ENCODE results near the gene CDC5L. TPM values are rescaled to one million over a fixed set of nuclear protein-coding genes. Genes with fewer than 3 reads are reported as not detected.
"Not testable (repeated sequence)": the region's sequence is repeated elsewhere in the genome, so short reads cannot be mapped to it uniquely, and the experiment has no call there.

CDC5L gene
- total RNA-seq, 1 donor from 2014 or later = 27.7 TPM

DNA sequence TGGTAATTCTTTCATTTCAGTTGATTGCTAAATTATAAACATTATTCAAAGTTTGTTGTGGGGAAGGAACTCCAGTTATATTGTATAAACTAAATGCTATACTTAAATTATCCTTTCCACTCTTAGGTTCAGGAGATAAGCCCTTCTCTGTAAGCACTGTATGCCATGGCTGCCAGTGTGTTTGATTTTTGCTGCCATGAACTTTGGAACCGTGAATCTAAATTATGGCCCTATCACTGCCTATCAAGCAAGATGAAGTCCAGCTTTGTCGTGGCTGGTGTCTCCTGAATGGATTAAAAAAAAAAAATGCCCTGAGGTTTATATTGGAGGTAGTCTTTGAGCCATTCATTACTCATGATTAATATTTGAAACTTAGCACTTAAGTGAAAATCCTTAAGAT is 44.7 kb downstream of the CDC5L start:
- Mint-ChIP-seq H3K27ac (no peak overlapping the region), H3K4me1 (ENCODE audit: low read depth) (peaks cover 2% of the 10 kb centered on the region), H3K4me3 (ENCODE audit: low read depth) (no peak overlapping the region), H3K36me3 (ENCODE audit: low read depth) (peaks cover 57% of the 10 kb centered on the region), H3K9me3 (no peaks in the 10 kb centered on the region), H3K27me3 (ENCODE audit: low read depth) (no peaks in the 10 kb centered on the region)
- intact Hi-C loops (cut with micrococcal nuclease) = no loop called here
- DNase-seq (ENCODE audit: low spot score) = no peak

- DNase-seq (ENCODE audit: low spot score) = no peak
- Mint-ChIP-seq H3K4me1 (ENCODE audit: low read depth) (peaks cover 2% of the 10 kb centered on the region), H3K27ac (no peak overlapping the region), H3K27me3 (ENCODE audit: low read depth) (no peaks in the 10 kb centered on the region), H3K9me3 (no peaks in the 10 kb centered on the region), H3K4me3 (ENCODE audit: low read depth) (no peak overlapping the region), H3K36me3 (ENCODE audit: low read depth) (peaks cover 57% of the 10 kb centered on the region)
- intact Hi-C loops (cut with micrococcal nuclease) = no loop called here
These were observed 45.2 kb downstream of the CDC5L start for GRCh38 chr6:44432726-44433125.

GRCh38 chr6:44435500-44435899 is 48.0 kb downstream of the CDC5L start:
- Mint-ChIP-seq H3K9me3 (no peaks in the 10 kb centered on the region), H3K36me3 (ENCODE audit: low read depth) (peaks cover 72% of the 10 kb centered on the region), H3K4me3 (ENCODE audit: low read depth) (no peak overlapping the region), H3K27me3 (ENCODE audit: low read depth) (no peaks in the 10 kb centered on the region), H3K27ac (no peak overlapping the region), H3K4me1 (ENCODE audit: low read depth) (peaks cover 2% of the 10 kb centered on the region)
- DNase-seq (ENCODE audit: low spot score) = no peak
- intact Hi-C loops (cut with micrococcal nuclease) = no loop called here

DNA sequence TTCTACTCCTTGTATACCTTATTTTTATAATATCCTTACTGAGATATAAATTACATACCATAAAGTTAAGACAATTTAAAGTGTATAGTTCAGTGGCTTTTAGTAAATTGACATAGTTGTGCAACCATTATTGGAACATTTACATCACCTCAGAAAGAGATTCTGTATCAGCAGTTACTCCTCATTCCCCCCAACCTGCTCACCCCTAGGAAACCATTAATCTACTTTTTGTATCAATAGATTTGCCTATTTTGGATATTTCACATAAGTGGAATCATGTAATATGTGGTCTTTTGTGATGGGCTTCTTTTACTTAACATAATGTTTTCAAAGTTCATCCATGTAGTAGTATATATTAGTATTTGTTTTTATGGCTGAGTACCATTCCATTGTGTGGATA is 51.3 kb downstream of the CDC5L start:
- Mint-ChIP-seq H3K9me3 (peaks cover 28% of the 10 kb centered on the region), H3K27me3 (ENCODE audit: low read depth) (no peaks in the 10 kb centered on the region), H3K4me1 (ENCODE audit: low read depth) (peaks cover 5% of the 10 kb centered on the region), H3K27ac (no peak overlapping the region), H3K4me3 (ENCODE audit: low read depth) (no peak overlapping the region), H3K36me3 (ENCODE audit: low read depth) (peaks cover 73% of the 10 kb centered on the region)
- intact Hi-C loops (cut with micrococcal nuclease) = no loop called here
- DNase-seq (ENCODE audit: low spot score) = no peak

GRCh38 chr6:44439270-44440045 is 52.0 kb downstream of the CDC5L start:
- H3K9me3 Mint-ChIP-seq = peaks cover 32% of the 10 kb centered on the region
- no peak overlapping the region for H3K4me3 Mint-ChIP-seq (ENCODE audit: low read depth)
- peaks cover 5% of the 10 kb centered on the region for H3K4me1 Mint-ChIP-seq (ENCODE audit: low read depth)
- H3K36me3 Mint-ChIP-seq (ENCODE audit: low read depth) = peaks cover 75% of the 10 kb centered on the region
- no peaks in the 10 kb centered on the region for H3K27me3 Mint-ChIP-seq (ENCODE audit: low read depth)
- DNase-seq (ENCODE audit: low spot score) = no peak
- intact Hi-C loops (cut with micrococcal nuclease) = no loop called here
- no peak overlapping the region for H3K27ac Mint-ChIP-seq

DNA sequence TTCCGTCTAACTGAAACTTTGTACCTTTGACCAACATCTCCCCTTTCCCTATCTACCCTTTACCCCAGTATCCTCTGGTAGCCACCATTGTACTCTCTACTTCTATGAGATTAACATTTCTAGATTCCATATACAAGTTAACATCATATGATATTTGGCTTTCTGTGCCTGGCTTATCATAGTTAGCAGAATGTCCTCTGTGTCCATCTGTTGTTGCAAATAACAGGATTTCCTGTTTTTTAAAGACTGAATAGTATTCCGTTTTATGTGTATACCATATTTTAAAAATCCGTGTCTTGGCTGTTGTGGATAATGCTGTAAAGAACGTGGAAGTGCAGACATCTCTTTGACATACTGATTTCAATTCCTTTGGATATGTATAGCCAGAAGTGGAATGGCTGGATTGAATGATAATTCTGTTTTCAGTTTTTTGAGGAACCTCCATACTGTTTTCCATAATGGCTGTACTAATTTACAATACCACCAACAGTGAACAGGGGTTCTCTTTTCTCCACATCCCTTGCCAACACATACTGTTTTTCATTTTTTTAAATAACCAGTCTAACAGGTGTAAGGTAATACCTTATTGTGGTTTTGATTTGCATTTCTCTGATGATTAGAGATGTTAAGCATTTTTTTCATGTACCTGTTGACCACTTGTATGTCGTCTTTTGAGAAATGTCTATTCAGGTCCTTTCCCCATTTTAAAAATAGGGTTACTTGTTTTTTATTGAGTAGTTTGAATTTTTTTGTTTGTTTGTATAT is 53.8 kb downstream of the CDC5L start:
- Mint-ChIP-seq H3K4me1 (ENCODE audit: low read depth) (peaks cover 10% of the 10 kb centered on the region), H3K27me3 (ENCODE audit: low read depth) (no peaks in the 10 kb centered on the region), H3K9me3 (peaks cover 32% of the 10 kb centered on the region), H3K4me3 (ENCODE audit: low read depth) (no peak overlapping the region), H3K36me3 (ENCODE audit: low read depth) (peaks cover 81% of the 10 kb centered on the region), H3K27ac (no peak overlapping the region)
- no peak for DNase-seq (ENCODE audit: low spot score)
- intact Hi-C loops (cut with micrococcal nuclease) = no loop called here

- Mint-ChIP-seq H3K27me3 (ENCODE audit: low read depth) (no peaks in the 10 kb centered on the region), H3K4me1 (ENCODE audit: low read depth) (peaks cover 10% of the 10 kb centered on the region), H3K36me3 (ENCODE audit: low read depth) (peaks cover 79% of the 10 kb centered on the region), H3K27ac (no peak overlapping the region), H3K9me3 (peaks cover 32% of the 10 kb centered on the region), H3K4me3 (ENCODE audit: low read depth) (no peak overlapping the region)
- no peak for DNase-seq (ENCODE audit: low spot score)
- intact Hi-C loops (cut with micrococcal nuclease) = no loop called here
These were observed 54.7 kb downstream of the CDC5L start for GRCh38 chr6:44442236-44442635.

DNA sequence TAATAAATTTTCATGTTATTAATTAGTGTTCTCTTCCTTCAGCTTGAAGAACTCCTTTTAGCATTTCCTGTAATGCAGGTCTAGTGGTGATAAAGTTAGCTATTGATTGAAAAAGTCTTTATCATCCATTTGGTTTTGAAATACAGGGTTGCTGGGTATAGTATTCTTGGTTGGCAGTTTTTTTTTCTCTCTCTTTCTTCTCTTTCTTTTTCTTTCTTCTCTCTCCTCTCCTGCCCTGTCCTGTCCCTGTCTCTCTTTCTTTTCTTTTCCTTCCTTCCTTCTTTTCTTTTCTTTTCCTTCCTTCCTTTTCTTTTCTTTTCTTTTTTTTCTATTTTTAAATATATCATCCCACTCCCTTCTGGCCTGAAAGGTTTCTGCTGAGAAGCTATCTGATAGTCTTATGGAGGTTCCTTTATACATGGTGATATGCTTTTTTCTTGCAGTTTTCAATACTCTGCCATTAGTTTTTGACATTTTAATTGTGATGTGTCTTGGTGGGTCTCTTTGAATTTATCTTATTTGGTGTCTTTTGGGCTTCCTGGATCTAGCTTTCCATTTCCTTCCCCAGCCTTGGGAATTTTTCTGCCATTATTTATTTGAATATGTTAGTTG is 55.4 kb downstream of the CDC5L start:
- no peak for DNase-seq (ENCODE audit: low spot score)
- peaks cover 84% of the 10 kb centered on the region for H3K36me3 Mint-ChIP-seq (ENCODE audit: low read depth)
- H3K27me3 Mint-ChIP-seq (ENCODE audit: low read depth) = no peaks in the 10 kb centered on the region
- H3K4me1 Mint-ChIP-seq (ENCODE audit: low read depth) = peaks cover 10% of the 10 kb centered on the region
- H3K9me3 Mint-ChIP-seq = peaks cover 32% of the 10 kb centered on the region
- no peak overlapping the region for H3K4me3 Mint-ChIP-seq (ENCODE audit: low read depth)
- no peak overlapping the region for H3K27ac Mint-ChIP-seq
- intact Hi-C loops (cut with micrococcal nuclease) = no loop called here

GRCh38 chr6:44444853-44445252 is 57.3 kb downstream of the CDC5L start:
- intact Hi-C loops (cut with micrococcal nuclease) = no loop called here
- Mint-ChIP-seq H3K36me3 (ENCODE audit: low read depth) (peaks cover 68% of the 10 kb centered on the region), H3K4me1 (ENCODE audit: low read depth) (peaks cover 10% of the 10 kb centered on the region), H3K9me3 (peaks cover 32% of the 10 kb centered on the region), H3K4me3 (ENCODE audit: low read depth) (no peak overlapping the region), H3K27ac (no peak overlapping the region), H3K27me3 (ENCODE audit: low read depth) (no peaks in the 10 kb centered on the region)
- no peak for DNase-seq (ENCODE audit: low spot score)

GRCh38 chr6:44446626-44447300 is 59.3 kb downstream of the CDC5L start:
- intact Hi-C loops (cut with micrococcal nuclease) = no loop called here
- Mint-ChIP-seq H3K27ac (no peak overlapping the region), H3K4me3 (ENCODE audit: low read depth) (no peak overlapping the region), H3K27me3 (ENCODE audit: low read depth) (no peaks in the 10 kb centered on the region), H3K4me1 (ENCODE audit: low read depth) (peaks cover 6% of the 10 kb centered on the region), H3K36me3 (ENCODE audit: low read depth) (peaks cover 53% of the 10 kb centered on the region), H3K9me3 (peaks cover 23% of the 10 kb centered on the region)
- DNase-seq (ENCODE audit: low spot score) = no peak

DNA sequence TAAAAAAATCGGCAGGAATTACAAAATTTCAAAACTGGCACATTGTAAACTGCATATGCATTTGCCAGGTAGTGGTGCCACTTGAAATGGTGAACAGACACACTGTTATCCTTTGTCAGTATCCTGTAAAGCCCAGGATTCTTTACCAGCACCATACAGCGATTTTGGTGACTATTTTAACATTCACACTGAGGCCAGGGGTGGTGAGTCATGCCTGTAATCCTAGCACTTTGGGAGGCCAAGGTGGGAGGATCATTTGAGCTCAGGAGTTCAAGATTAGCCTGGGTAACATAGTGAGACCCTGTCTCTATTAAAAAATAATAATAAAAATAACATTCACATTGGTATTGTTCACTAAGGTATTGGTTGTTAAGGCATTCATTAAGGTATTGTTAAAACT is 61.7 kb downstream of the CDC5L start:
- H3K4me3 Mint-ChIP-seq (ENCODE audit: low read depth); H3K9me3 Mint-ChIP-seq; intact Hi-C loops (cut with micrococcal nuclease); H3K27ac Mint-ChIP-seq; DNase-seq (ENCODE audit: low spot score); H3K27me3 Mint-ChIP-seq (ENCODE audit: low read depth); H3K4me1 Mint-ChIP-seq (ENCODE audit: low read depth): not testable (repeated sequence)
- H3K36me3 Mint-ChIP-seq (ENCODE audit: low read depth) = peaks cover 38% of the 10 kb centered on the region

- DNase-seq (ENCODE audit: low spot score) = no peak
- H3K27me3 Mint-ChIP-seq (ENCODE audit: low read depth) = no peaks in the 10 kb centered on the region
- H3K4me1 Mint-ChIP-seq (ENCODE audit: low read depth) = peaks cover 3% of the 10 kb centered on the region
- peaks cover 17% of the 10 kb centered on the region for H3K36me3 Mint-ChIP-seq (ENCODE audit: low read depth)
- no peak overlapping the region for H3K4me3 Mint-ChIP-seq (ENCODE audit: low read depth)
- H3K9me3 Mint-ChIP-seq = no peaks in the 10 kb centered on the region
- intact Hi-C loops (cut with micrococcal nuclease) = loop anchor here (10.0 kb wide), 1 partner anchor 187 kb away; the partner anchor contains the start of gene NFKBIE
- no peak overlapping the region for H3K27ac Mint-ChIP-seq
These were observed 64.5 kb downstream of the CDC5L start for GRCh38 chr6:44451803-44452695.
